Measurements from ENCODE around the gene TUB.

The TUB gene

DNA sequence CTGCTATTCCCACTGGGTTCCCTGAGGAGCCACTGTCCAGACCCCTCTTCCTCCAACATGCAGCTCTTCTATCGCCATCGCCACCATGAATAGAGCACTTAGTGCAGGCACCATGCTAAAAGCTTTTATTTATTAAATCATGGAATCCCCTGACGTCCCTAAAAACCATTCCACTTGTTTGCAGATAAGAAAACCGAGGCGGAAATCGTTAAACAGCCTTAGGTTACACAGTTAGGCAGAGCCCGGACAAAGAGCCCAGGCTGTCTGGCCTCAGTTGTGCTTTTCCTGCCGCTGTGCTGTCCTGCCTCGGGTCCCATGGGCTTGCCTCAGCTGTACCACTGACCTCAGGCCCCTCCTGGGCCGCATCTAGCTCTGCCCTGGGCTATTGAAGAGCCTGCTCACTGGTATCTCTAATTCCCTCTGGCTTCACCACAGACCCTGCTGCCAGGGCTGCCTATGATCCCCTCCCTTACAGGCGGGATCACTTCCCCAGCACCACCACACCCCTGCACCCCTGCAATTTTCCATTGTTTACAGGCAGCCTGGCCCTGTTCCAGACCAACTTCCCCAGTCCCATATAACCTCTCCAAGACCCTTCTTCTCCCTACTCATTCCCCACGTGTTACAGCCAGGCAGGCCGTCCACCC lies 13.0 kb upstream of the TUB start:
- no peak for DNase-seq (ENCODE audit: low read depth in 3 of 3, low spot score in 1 of 3)

DNA sequence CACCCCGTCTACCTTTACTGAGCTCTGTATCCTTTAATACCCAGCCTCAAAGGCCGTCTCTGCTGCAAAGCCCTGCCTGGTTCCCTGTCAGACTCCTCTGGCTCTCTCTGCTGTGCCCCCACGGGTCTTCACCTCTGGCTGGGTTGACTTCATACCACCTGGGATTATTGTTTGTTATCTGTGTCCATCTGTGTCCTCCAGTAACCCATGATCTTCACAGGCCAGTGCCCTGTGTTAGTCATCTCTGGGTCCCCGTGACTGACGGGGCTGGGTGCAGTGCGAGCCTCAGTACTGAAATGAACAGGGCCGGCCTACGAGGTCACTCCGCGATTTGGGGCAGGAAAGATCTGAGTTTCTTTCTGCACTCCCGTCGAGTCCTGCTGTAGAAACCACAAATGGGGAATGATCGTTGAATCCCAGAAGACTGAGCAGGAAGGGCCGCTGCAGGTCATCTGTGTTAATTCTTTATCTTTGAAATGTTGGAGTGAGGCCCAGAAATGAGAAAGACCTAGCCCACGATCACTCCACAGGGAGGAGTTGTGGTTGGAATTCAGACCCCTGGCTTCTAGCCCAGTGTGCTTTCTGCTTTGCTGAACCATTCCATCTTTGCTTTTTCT lies 12.3 kb upstream of the TUB start:
- DNase-seq (ENCODE audit: low read depth in 3 of 3, low spot score in 1 of 3), result no peak

- DNase-seq (ENCODE audit: low read depth in 3 of 3, low spot score in 1 of 3), result no peak
Measured at GRCh38 chr11:8069771-8070170, 11.2 kb upstream of the TUB start.

GRCh38 chr11:8070417-8071115 lies 10.4 kb upstream of the TUB start:
- no peak for DNase-seq (ENCODE audit: low read depth in 3 of 3, low spot score in 1 of 3)

GRCh38 chr11:8071616-8072581 lies 9.1 kb upstream of the TUB start:
- no peak for DNase-seq (ENCODE audit: low read depth in 3 of 3, low spot score in 1 of 3)

DNA sequence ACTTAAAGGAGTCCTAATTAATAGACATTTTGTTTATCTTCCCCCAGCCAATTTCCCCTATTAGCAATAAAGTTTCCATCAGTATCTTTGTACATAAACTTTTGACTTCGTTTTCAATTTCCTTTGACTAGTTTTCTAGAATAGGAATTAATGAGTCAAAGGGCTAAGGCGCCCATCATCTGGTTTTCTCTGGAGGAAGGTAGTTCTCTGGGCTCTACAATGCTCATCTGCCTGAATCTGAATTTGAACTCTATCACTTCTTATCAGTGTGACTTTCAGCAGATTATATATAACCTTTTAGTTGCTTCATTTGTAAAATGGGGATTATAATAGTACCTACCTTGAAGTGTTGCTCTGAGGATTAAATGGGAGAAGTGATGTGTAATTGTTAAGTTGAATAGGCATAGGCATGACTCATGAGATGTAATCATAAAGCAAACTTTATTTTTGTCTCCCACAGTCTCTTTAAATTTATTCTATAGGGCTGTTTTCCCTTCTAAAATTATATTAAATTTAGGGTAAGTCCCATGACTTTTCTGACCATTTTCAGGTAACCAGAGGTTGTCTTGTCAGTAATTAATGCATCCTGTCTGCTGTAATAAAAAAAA lies 5.8 kb upstream of the TUB start:
- DNase-seq (ENCODE audit: low read depth in 3 of 3, low spot score in 1 of 3), result no peak

GRCh38 chr11:8079111-8079675 lies 1.8 kb upstream of the TUB start:
- DNase-seq (ENCODE audit: low read depth in 3 of 3, low spot score in 1 of 3), result no peak

DNA sequence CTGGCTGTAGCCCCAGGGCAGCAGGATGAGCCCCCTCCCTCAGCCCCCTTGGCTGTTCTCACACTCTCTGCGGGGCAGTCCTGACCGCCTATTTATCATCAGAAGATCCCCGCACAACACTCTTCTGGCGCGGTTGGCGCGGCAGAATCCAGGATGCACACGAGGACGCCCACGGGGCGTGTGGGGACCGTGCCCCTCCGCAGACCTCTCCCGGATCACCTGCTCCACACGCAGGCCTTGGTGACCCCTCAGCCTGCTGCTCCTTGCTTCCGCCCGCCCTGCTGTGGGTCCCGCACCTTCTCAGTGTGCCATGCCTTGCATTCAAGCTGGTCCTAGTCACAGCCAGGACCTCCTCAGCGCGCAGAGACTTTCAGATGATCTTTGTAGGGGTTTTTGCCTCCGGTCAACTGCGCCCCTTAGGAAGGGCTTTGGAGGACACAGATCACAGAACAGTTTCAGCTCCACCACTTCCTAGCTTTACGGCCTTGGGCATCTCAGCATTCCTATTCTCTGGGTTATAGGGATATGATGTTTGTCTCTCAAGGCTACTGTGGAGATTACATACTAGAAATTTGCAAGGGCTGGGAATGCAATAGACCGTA lies 841 bp upstream of the TUB start:
- DNase-seq (ENCODE audit: low read depth in 3 of 3, low spot score in 1 of 3), result no peak

DNA sequence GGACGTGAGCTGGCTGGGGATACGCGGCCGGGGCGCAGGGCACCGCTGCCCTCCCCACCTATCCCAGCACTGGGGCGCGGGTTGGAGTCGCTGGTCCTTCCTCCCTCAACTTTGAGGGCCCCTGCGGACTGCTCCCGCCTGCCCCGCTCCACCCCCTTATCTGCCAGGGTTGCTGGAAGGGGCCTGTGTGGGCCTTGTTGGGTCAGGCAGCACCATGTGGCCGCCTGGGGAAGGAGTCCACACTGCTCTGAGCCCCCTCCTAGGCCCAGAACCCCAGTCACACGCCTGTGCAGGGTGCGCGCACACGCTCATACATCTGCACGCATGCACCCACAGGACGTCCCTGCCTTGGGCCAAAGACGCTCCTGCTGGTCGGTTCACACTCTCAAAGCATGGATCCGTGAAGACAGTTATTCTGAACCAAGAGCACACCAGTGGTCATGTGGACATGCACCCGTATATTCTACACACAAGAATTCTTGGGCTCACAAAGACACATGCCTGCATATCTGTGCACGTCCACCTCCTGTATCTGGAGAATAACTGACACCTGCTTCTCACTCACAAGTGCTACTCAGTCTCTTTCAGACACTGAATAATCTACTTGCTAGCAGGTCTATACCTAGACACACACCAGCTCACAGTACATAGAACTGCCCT lies 710 bp downstream of the TUB start:
- no peak for DNase-seq (ENCODE audit: low read depth in 3 of 3, low spot score in 1 of 3)

- DNase-seq (ENCODE audit: low read depth in 3 of 3, low spot score in 1 of 3), result no peak
Measured at GRCh38 chr11:8082391-8083087, 1.5 kb downstream of the TUB start.

DNA sequence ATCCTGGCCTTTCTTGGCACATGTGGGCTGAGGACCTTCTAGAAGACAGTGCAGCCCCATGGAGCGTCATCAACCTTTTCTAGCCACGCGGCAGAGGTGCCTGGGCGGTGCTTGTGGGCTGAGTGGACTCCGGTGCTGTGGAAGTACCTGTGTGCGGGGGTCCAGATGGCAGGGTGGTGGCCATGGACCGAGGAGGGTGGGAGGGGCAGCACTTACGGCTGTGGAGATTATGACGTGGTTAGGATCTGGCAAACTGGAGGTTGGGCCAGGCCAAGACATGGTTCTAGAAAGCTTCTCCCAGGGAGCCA lies 2.0 kb downstream of the TUB start:
- DNase-seq (ENCODE audit: low read depth in 3 of 3, low spot score in 1 of 3), result no peak

- no peak for DNase-seq (ENCODE audit: low read depth in 3 of 3, low spot score in 1 of 3)
Measured at GRCh38 chr11:8083871-8084281, 2.9 kb downstream of the TUB start.

DNA sequence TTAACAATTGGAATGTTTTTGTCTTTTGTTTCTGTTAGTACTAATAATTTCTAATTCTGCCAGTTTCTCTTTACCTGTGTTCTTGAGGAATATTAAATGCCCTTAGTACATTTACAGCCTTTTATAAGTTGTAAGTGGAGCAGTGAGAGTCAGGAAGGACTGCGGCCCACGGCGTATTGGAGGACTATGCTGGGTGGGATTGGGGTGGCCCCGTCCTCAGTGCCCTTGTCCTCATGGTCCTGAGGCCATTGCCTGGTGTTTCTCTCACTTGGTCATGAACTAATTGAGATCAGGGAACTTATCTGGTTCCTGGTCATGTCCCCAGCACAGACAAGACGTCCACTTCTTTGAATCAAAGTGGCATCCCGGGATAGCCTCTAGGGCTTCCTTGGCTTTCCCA lies 3.3 kb downstream of the TUB start:
- no peak for DNase-seq (ENCODE audit: low read depth in 3 of 3, low spot score in 1 of 3)

GRCh38 chr11:8085011-8085645 lies 4.1 kb downstream of the TUB start:
- DNase-seq (ENCODE audit: low read depth in 3 of 3, low spot score in 1 of 3), result no peak

DNA sequence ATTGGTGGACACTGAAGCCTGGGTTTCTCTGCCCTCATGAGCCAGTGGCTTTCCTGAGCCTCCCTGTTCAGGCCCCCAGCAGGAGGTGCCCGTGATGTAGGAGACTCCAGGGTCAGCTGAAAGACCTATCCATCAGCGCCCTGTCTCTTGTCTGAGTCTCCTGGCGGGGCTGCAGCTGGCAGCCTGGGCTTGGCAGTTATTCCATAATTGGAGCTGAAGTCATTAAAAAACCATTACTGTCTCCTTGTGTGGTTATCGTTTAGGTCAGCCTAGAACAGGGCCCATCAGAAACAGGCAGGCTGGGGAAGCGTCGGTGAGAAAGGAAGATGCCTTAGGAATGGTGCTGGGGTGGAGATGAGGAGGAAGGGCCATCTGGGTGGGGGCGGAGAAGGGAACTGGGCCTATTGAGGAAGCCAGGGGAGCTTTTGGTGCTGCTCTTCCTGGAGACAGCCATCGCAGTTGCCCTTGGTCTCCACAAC lies 5.0 kb downstream of the TUB start:
- no peak for DNase-seq (ENCODE audit: low read depth in 3 of 3, low spot score in 1 of 3)

- no peak for DNase-seq (ENCODE audit: low read depth in 3 of 3, low spot score in 1 of 3)
Measured at GRCh38 chr11:8086571-8086970, 5.6 kb downstream of the TUB start.

DNA sequence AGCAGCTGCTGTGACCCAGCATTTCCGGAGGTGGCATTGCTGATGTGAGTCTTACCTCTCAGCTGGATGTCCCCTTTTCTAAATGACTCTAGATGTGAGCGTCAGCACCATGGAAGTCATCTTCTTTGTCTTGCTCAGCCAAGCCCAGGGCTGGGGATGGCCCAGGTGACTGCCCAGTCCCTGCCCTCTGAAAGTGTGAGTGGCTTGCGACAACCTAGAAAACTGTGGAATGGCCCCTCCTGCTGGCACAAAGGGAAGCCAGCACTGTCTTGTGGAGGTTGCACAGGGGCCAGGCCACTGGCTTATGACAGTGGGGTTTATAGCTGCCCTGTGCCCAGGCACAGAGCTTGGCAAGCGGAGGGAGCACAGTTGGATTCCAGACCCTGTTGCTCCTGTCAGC lies 6.2 kb downstream of the TUB start:
- no peak for DNase-seq (ENCODE audit: low read depth in 3 of 3, low spot score in 1 of 3)

DNA sequence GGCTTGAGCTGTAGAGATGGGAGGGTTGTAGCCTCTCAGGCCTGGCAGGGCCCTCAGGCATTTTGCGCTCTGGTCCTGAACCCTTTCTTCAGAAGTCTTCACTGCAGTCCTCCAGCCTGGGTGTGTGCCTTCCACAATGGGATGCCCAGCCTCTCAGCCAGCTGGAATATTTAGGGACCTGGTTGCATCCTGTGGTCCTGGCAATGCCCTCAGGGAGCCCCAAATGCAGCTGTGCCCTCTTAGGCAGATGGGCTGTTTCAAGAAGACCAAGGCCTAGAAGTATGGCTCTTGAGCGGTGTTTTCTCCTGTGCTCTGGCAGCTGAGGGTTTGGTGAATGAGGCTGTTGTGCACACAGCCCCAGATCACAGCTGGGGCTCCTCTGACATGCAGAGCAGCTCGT lies 6.7 kb downstream of the TUB start:
- DNase-seq (ENCODE audit: low read depth in 3 of 3, low spot score in 1 of 3), result no peak

All from stimulated activated CD4-positive, alpha-beta T cell treated with anti-CD3 and anti-CD28 coated beads, TNF-alpha, amount 100 ng/mL, for 1 hour (primary cell).